Gastroesophageal sphincter (tissue), 3 donors: ENCODE data around the gene TMEM145.

ENCODE experiments used
- CTCF ChIP-seq, 4 experiments: fragments of 200-600 bp in 2 of 4; fragments of 450-650 bp in 2 of 4; sonication (generic) in 1 of 4; IDR thresholded peaks; one replicate each; pipeline ENCODE4 v1.5.1; 2017 to 2019; ENCODE audit warnings: antibody characterized with exemption in 4 of 4, mild to moderate bottlenecking in 2 of 4, moderate library complexity in 2 of 4
- POLR2A ChIP-seq, 2 donors: fragments of 450-650 bp; IDR thresholded peaks; one replicate each; pipeline ENCODE4 v1.6.1; 2017; ENCODE audit warnings: antibody characterized with exemption in 2 of 2, mild to moderate bottlenecking in 2 of 2, moderate library complexity in 1 of 2

- no peak for TF ChIP-seq CTCF (IDR thresholded peaks at IDR 0.05)
- TF ChIP-seq POLR2A (IDR thresholded peaks at IDR 0.05) = no peak
These were observed 14.3 kb downstream of the TMEM145 start for GRCh38 chr19:42327381-42327780.
